ENCODE results near the gene NT5C3B. TPM values are rescaled to one million over a fixed set of nuclear protein-coding genes. Genes with fewer than 3 reads are reported as not detected.

NT5C3B gene
- total RNA-seq, 1 experiment from 2014 or later: 118 TPM

DNA sequence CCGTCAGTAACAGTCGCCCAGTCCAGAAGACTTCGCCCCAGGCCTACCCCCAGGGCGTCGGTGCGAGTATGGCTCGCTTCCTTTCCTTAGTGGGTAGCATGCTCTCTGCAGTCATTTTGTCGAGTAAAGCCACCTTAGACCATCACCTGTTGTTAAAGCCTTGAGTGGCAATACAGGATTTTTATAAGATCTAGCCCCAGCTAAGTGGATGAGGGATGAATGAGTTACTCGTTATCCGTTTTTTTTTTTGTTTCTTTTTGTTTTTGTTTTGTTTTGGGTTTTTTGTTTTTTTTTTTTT lies 29.5 kb upstream of the NT5C3B start:
- no peaks in the 10 kb centered on the region; the same call in none of the 2 replicates for H3K36me3 ChIP-seq (ENCODE audit: control insufficient read depth, insufficient read depth, low read length)
- H3K4me3 ChIP-seq (ENCODE audit: low read depth in 2 of 2, low read length in 2 of 2): peak overlapping the region; percentile 46 to 85
- TF ChIP-seq, protein P1, sequence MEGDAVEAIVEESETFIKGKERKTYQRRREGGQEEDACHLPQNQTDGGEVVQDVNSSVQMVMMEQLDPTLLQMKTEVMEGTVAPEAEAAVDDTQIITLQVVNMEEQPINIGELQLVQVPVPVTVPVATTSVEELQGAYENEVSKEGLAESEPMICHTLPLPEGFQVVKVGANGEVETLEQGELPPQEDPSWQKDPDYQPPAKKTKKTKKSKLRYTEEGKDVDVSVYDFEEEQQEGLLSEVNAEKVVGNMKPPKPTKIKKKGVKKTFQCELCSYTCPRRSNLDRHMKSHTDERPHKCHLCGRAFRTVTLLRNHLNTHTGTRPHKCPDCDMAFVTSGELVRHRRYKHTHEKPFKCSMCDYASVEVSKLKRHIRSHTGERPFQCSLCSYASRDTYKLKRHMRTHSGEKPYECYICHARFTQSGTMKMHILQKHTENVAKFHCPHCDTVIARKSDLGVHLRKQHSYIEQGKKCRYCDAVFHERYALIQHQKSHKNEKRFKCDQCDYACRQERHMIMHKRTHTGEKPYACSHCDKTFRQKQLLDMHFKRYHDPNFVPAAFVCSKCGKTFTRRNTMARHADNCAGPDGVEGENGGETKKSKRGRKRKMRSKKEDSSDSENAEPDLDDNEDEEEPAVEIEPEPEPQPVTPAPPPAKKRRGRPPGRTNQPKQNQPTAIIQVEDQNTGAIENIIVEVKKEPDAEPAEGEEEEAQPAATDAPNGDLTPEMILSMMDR (IDR thresholded peaks at IDR 0.05): no peak
- TF ChIP-seq POLR2AphosphoS5 (IDR thresholded peaks at IDR 0.05; ENCODE audit: low read depth, low read length): peak; percentile 76
- POLR2A ChIA-PET: no interaction called here
- H3K4me1 ChIP-seq (ENCODE audit: control insufficient read depth, insufficient read depth, low read length): peaks cover 5% of the 10 kb centered on the region; the same call in 1 of the 2 replicates
- H3K27me3 ChIP-seq (ENCODE audit: control insufficient read depth, insufficient read depth, low read length): no peaks in the 10 kb centered on the region
- H3K9me3 ChIP-seq (ENCODE audit: control insufficient read depth, insufficient read depth, low read depth, low read length): no peaks in the 10 kb centered on the region
- peak overlapping the region; percentile 58; the same call in 1 of the 2 replicates for H3K27ac ChIP-seq (ENCODE audit: low read length)
- no TSS peak for BruUV-seq (replicated peaks)
- CTCF ChIA-PET: interaction anchor here (0.6 kb wide), 1 partner anchor 32 kb away, joined by 3 read pairs; no protein-coding TSS in a partner anchor
- intact Hi-C loops (cut with micrococcal nuclease; ENCODE audit: unreplicated experiment) (no loop called here), in situ Hi-C loops (cut with HindIII; ENCODE audit: low pct_unique_long_range_greater_than_20kb, low sequenced_read_pairs) (no loop called here)
- ATAC-seq (no peak), DNase-seq (ENCODE audit: low read depth, low spot score) (no peak)

GRCh38 chr17:41864836-41865595 lies 29.0 kb upstream of the NT5C3B start, which contains the start of gene KLHL11:
Gene KLHL11, minus strand, starts transcription at chr17:41865423. Its CDS starts 53 bp downstream, at chr17:41865370.
- intact Hi-C loops (cut with micrococcal nuclease; ENCODE audit: unreplicated experiment): no loop called here
- Histone ChIP-seq H3K36me3 (ENCODE audit: control insufficient read depth, insufficient read depth, low read length) (no peaks in the 10 kb centered on the region; the same call in none of the 2 replicates), H3K9me3 (ENCODE audit: control insufficient read depth, insufficient read depth, low read depth, low read length) (no peaks in the 10 kb centered on the region), H3K27me3 (ENCODE audit: control insufficient read depth, insufficient read depth, low read length) (no peaks in the 10 kb centered on the region), H3K27ac (ENCODE audit: low read length) (peak within 1 kb of the TSS; percentile 79), H3K4me1 (ENCODE audit: control insufficient read depth, insufficient read depth, low read length) (peaks cover 5% of the 10 kb centered on the region; the same call in 1 of the 2 replicates), H3K4me3 (ENCODE audit: low read depth in 2 of 2, low read length in 2 of 2) (peak within 1 kb of the TSS; percentile 69 to 85)
- in situ Hi-C loops (cut with HindIII; ENCODE audit: low pct_unique_long_range_greater_than_20kb, low sequenced_read_pairs): no loop called here
- ChIA-PET POLR2A (interaction anchor here (0.7 kb wide), 1 partner anchor 22 kb away, joined by 3 read pairs; no protein-coding TSS in a partner anchor), CTCF (interaction anchor here (0.6 kb wide), 1 partner anchor 33 kb away, joined by 3 read pairs; no protein-coding TSS in a partner anchor)
- no TSS peak for BruUV-seq (replicated peaks)
- peak; percentile 15 for DNase-seq (ENCODE audit: low read depth, low spot score)
- ATAC-seq: peak; percentile 98
- TF ChIP-seq SIN3A (IDR thresholded peaks at IDR 0.05; ENCODE audit: borderline replicate concordance, insufficient read depth, low read depth, low read length): peak; percentile 39; the same call in 1 of the 2 replicates
- TF ChIP-seq, protein P1 (IDR thresholded peaks at IDR 0.05): no peak

- ChIA-PET POLR2A (interaction anchor here (0.7 kb wide), 2 partner anchors 12 to 23 kb away, joined by 3 read pairs; no protein-coding TSS in a partner anchor), CTCF (no interaction called here)
- in situ Hi-C loops (cut with HindIII; ENCODE audit: low pct_unique_long_range_greater_than_20kb, low sequenced_read_pairs) (no loop called here), intact Hi-C loops (cut with micrococcal nuclease; ENCODE audit: unreplicated experiment) (no loop called here)
- no peaks in the 10 kb centered on the region for H3K9me3 ChIP-seq (ENCODE audit: control insufficient read depth, insufficient read depth, low read depth, low read length)
- DNase-seq (ENCODE audit: low read depth, low spot score) (no peak), ATAC-seq (no peak; the same call in 1 of the 2 replicates)
- H3K36me3 ChIP-seq (ENCODE audit: control insufficient read depth, insufficient read depth, low read length): no peaks in the 10 kb centered on the region; the same call in none of the 2 replicates
- no peaks in the 10 kb centered on the region for H3K27me3 ChIP-seq (ENCODE audit: control insufficient read depth, insufficient read depth, low read length)
- H3K4me3 ChIP-seq (ENCODE audit: low read depth in 2 of 2, low read length in 2 of 2): peak overlapping the region; percentile 69 to 85
- peak overlapping the region; percentile 79 for H3K27ac ChIP-seq (ENCODE audit: low read length)
- H3K4me1 ChIP-seq (ENCODE audit: control insufficient read depth, insufficient read depth, low read length): peaks cover 5% of the 10 kb centered on the region; the same call in 1 of the 2 replicates
- TF ChIP-seq TCF7L2 (IDR thresholded peaks at IDR 0.05; ENCODE audit: low read depth, low read length) (no peak), REST (IDR thresholded peaks at IDR 0.05; ENCODE audit: insufficient read depth in 1 of 2, low read depth in 2 of 2, low read length in 1 of 2) (no peak), SIN3A (IDR thresholded peaks at IDR 0.05; ENCODE audit: borderline replicate concordance, insufficient read depth, low read depth, low read length) (no peak)
- BruUV-seq (replicated peaks): no TSS peak
Measured at GRCh38 chr17:41864498-41864835, 28.4 kb upstream of the NT5C3B start.
